IMR-90 (cell line): Measurements from ENCODE around the gene WFDC12.

Experiments used
- CHD1 ChIP-seq: IDR thresholded peaks from 2 replicates; pipeline ENCODE4 v1.6.1; 2012; ENCODE audit warnings: low read depth, low read length, improper control_type of control experiment
- POLR2A ChIP-seq: IDR thresholded peaks from 2 replicates; pipeline ENCODE4 v1.6.1; 2012; ENCODE audit warnings: mild to moderate bottlenecking, low read depth, low read length
- SMC3 ChIP-seq: fragments of 150-350 bp; IDR thresholded peaks from 2 replicates; pipeline ENCODE4 v1.6.1; 2016; ENCODE audit warnings: low read depth, mild to moderate bottlenecking, antibody characterized with exemption, low read length, moderate library complexity
- TF ChIP-seq, protein P1 (sequence below): conservative IDR thresholded peaks from 2 replicates; pipeline ENCODE4 v1.5.1; 2012; ENCODE audit warnings: mild to moderate bottlenecking, low read depth, low read length, improper control_type of control experiment
- TF ChIP-seq, protein P2 (sequence below): fragments of 150-350 bp; IDR thresholded peaks from 2 replicates; pipeline ENCODE4 v1.6.1; 2017; ENCODE audit warnings: mild to moderate bottlenecking, antibody characterized with exemption, low read length, low read depth

DNA sequence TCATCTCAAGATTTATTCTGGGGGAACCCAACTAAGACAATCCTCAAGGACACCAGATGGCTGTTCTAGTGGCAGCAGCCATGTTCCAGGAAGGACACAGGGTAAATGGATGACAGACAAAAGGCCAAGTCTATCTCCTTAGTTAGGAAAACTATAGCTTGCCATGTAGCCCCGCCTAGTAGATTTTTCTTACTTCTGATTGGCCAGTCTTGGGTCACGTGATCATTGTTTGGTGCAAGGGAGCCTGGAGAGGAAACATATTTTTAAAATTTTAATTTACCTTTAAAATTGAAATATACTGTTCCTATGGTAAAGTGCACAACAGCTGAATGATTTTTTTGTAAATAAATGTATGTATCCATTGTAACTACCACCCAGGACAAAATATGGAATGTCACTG is 18.9 kb downstream of the WFDC12 start:
- TF ChIP-seq SMC3, result no peak
- no peak for TF ChIP-seq CHD1
- no peak for TF ChIP-seq POLR2A
- TF ChIP-seq, protein P1, sequence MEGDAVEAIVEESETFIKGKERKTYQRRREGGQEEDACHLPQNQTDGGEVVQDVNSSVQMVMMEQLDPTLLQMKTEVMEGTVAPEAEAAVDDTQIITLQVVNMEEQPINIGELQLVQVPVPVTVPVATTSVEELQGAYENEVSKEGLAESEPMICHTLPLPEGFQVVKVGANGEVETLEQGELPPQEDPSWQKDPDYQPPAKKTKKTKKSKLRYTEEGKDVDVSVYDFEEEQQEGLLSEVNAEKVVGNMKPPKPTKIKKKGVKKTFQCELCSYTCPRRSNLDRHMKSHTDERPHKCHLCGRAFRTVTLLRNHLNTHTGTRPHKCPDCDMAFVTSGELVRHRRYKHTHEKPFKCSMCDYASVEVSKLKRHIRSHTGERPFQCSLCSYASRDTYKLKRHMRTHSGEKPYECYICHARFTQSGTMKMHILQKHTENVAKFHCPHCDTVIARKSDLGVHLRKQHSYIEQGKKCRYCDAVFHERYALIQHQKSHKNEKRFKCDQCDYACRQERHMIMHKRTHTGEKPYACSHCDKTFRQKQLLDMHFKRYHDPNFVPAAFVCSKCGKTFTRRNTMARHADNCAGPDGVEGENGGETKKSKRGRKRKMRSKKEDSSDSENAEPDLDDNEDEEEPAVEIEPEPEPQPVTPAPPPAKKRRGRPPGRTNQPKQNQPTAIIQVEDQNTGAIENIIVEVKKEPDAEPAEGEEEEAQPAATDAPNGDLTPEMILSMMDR, result no peak
- TF ChIP-seq, protein P2, sequence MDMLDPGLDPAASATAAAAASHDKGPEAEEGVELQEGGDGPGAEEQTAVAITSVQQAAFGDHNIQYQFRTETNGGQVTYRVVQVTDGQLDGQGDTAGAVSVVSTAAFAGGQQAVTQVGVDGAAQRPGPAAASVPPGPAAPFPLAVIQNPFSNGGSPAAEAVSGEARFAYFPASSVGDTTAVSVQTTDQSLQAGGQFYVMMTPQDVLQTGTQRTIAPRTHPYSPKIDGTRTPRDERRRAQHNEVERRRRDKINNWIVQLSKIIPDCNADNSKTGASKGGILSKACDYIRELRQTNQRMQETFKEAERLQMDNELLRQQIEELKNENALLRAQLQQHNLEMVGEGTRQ, result peak; percentile 60
